ENCODE data around the gene APBB2.

DNA sequence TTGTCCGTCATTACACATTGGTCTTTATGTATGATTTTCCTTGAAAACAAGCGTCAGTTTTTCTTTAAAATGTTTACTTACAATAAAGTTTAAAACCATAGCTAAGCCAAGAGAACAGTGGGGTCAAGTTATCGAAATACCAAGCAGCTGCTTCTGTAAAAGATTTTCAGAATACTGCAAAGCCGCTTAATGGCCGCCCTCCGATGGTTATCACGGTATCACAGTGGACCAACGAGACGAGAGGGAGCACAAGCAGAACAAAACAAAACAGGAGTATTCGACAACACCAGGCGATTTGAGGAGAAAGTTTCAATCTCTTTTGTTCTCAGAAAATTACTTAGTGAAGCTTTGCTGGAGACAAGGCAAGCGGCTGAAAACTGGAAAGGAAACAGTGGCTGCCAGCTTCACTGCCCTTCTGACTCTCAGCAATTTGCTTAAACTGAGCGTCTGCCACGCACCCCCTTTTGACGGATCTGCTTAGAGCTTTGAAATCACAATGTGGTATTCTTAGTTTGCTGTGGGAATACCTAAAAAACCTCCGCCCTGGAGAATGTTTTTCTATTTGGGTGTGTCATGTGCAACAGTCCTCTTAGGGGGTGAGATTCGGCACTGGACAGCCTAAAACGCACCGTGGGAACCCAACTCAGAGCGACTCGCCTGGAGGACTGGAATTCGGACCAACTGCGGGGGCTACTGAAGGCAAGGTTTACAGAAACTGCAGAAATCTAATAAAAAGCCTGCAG is 264.8 kb downstream of the APBB2 start:
- TF ChIP-seq, protein P1, sequence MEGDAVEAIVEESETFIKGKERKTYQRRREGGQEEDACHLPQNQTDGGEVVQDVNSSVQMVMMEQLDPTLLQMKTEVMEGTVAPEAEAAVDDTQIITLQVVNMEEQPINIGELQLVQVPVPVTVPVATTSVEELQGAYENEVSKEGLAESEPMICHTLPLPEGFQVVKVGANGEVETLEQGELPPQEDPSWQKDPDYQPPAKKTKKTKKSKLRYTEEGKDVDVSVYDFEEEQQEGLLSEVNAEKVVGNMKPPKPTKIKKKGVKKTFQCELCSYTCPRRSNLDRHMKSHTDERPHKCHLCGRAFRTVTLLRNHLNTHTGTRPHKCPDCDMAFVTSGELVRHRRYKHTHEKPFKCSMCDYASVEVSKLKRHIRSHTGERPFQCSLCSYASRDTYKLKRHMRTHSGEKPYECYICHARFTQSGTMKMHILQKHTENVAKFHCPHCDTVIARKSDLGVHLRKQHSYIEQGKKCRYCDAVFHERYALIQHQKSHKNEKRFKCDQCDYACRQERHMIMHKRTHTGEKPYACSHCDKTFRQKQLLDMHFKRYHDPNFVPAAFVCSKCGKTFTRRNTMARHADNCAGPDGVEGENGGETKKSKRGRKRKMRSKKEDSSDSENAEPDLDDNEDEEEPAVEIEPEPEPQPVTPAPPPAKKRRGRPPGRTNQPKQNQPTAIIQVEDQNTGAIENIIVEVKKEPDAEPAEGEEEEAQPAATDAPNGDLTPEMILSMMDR (IDR thresholded peaks at IDR 0.05), result no peak
- TF ChIP-seq AFF4 (CRISPR knock-in tag; IDR thresholded peaks at IDR 0.05; ENCODE audit: borderline replicate concordance) (no peak), ELF4 (CRISPR knock-in tag; IDR thresholded peaks at IDR 0.05; ENCODE audit: low read depth) (no peak), TEAD4 (CRISPR knock-in tag; IDR thresholded peaks at IDR 0.05) (no peak)
